HG03432 (cell line): ENCODE results near the gene GMEB2.
"Not testable (repeated sequence)": the region's sequence is repeated elsewhere in the genome, so short reads cannot be mapped to it uniquely, and the experiment has no call there.

Experiments used
- ATAC-seq: cut with Tn5 transposase; IDR thresholded peaks from one replicate; pipeline ENCODE4 v1.9.1; 2021; ENCODE audit warnings: mild to moderate bottlenecking, moderate library complexity; ENCODE audit not compliant: unreplicated experiment

Gene GMEB2

GRCh38 chr20:63561624-63562396 lies 65.1 kb downstream of the GMEB2 start:
- ATAC-seq = no peak

- no peak for ATAC-seq
These were observed 65.9 kb downstream of the GMEB2 start for GRCh38 chr20:63560856-63561609.

DNA sequence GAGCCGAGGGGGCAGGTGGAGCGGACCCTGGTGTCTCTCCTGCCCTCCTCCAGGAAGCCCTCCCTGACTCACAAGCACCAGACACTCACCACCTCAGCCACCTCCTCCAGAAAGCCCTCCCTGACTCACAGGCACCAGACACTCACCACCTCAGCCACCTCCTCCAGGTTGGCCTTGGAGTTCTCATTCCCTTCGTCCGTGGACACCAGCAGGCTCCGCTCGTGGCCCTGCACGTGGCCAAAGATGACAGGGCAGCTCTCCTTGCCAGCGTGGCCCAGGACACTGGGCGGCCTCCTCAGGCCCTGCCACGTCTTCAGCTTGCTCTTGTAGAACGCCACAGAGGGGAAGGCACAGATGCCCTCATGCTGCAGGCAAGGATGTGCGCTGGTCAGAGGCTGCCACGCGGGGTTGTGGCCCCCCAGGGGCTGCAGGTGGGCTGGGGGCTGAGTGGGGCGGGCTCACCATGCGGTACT lies 66.5 kb downstream of the GMEB2 start:
- no peak for ATAC-seq

- not testable (repeated sequence) for ATAC-seq
These were observed 67.2 kb downstream of the GMEB2 start for GRCh38 chr20:63559485-63560332.

DNA sequence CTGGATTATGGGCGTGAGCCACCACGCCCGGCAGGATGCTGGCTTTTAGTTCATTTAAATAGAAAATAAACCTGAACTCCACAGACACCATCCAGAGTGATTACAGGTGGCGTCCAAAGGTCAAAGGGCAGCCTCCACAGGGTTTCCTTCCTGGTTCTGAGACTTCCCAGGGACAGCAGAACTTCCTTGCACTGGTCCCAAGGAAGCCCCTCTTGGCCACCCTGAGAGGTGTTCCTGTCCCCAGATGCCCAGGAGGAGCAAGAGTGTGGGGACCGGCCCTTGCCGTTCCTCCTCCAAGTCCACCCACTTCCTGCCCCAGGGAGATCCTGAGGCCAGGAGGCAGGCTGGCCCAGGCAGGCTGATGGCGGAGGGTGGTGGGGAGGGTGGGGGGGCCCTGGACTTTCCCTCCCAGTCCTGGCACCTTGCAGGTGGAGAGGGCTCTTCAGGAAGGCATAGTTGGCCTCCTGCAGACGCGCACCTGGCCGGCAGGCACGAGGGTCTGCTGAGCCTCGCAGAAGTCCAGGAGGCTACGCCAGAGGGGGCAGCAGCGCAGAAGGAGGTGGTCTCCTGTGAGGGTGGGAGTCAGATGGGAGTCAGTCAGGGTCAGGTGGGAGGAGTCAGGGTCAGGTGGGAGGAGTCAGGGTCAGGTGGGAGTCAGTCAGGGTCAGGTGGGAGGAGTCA lies 68.0 kb downstream of the GMEB2 start:
- ATAC-seq = no peak

- no peak for ATAC-seq
These were observed 69.4 kb downstream of the GMEB2 start for GRCh38 chr20:63557481-63557891.

- ATAC-seq = no peak
These were observed 69.9 kb downstream of the GMEB2 start for GRCh38 chr20:63556873-63557478.

- no peak for ATAC-seq
These were observed 71.1 kb downstream of the GMEB2 start for GRCh38 chr20:63555661-63556381.

GRCh38 chr20:63554361-63555278 lies 72.3 kb downstream of the GMEB2 start:
- peak; percentile 29 for ATAC-seq

GRCh38 chr20:63553933-63554290 lies 73.0 kb downstream of the GMEB2 start, which contains the start of gene FNDC11:
TSS of gene FNDC11 (plus strand) at chr20:63554159. CDS start at chr20:63555664, 1,505 bp downstream.
- ATAC-seq = peak; percentile 11

GRCh38 chr20:63553251-63553932 lies 73.5 kb downstream of the GMEB2 start:
- peak; percentile 47 for ATAC-seq

DNA sequence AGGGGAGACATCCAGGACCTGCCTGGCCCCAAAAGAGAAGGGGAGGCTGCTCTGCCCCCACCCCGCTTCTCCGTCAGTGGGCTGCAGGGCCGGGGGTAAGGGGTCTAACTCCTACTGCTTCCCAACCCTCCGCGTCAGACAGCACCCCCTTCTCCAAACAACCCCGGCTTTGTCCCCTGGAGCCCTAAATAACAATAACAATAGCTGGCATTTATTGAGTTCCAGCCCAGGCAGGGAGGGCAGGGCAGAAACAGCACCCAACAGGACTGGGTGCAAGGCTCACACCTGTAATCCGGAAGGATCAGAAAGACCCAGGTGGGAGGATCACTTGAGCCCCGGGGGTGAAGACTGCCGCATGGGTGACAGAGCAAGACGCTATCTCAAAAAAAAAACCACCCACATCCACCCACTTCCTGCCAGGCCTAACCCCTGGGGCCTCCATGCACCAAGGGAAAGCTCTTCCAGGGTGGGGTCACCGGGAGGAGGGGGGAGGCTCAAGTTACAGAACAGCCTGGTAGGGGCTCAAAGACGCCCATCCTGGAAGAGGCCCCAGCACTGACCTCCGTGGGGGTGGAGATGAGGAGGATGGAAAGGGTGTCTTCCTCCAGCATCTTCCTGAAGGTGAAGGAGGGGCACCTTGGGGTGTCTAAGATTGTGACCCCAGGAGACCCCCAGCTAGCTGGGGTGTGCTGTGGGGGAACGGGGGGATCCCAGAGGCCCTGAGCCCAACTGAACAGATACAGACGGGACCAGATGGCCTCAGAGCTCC lies 74.2 kb downstream of the GMEB2 start:
- ATAC-seq = peak; percentile 35

DNA sequence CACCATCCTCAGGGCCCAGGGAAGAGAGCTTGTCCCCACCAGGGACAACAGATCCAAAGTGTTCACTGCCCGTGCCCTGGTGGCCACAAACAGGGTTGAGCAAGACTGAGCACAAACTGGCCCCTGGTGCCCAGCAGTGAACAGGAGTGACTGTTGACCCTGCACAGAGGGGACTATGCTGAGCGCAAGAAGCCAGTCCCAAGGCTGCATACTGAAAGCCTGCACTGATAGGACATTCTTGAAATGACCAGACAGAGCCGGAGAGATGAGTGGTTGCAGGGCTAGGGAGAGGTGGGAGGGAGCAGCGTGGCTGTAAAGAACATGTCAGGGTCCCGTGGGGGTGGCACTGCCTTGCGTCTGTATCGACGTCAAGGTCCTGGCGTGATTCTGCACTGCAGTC lies 75.8 kb downstream of the GMEB2 start:
- no peak for ATAC-seq

- no peak for ATAC-seq
These were observed 77.1 kb downstream of the GMEB2 start for GRCh38 chr20:63549679-63550282.

DNA sequence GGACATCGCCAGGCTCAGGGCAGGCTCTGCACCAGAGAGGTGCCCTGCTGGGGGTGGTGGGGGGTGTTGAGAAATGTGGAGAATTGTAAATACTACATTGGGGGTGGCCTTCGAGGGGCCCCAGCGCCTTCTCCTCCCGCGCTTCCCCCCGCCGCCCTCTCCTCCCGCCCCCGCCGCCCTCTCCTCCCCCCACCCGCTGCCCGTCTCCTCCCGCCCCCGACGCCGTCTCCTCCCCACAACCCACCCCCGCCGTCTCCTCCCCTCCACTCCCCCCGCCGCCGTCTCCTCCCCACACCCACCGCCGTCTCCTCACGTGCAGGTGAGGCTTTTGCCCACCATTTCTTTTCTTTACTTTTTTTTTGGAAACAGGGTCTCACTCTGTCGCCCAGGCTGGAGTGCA lies 77.9 kb downstream of the GMEB2 start:
- ATAC-seq = no peak

DNA sequence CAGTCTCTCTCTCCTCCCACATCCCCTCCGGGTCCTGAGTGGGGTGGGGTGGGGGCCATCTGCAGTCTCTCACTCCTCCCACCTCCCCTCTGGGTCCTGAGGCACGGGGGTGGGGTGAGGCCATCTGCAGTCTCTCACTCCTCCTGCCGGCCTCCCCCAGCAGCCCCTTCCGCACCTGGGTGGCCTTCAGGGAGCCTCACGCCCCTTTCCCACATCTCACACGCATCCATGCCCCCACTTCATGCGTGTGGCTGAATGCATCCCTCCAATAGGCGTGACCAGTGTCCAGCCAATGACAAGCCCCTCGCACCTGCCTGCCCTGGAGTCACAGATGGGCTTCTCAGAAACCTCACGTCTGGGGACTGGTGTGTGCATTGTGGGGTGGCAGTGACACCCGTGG lies 78.4 kb downstream of the GMEB2 start:
- no peak for ATAC-seq
